HG03108 (cell line): ENCODE measurements around the gene TRIM73.
"Not testable (repeated sequence)": the region's sequence is repeated elsewhere in the genome, so short reads cannot be mapped to it uniquely, and the experiment has no call there.

Experiments used
- ATAC-seq: cut with Tn5 transposase; IDR thresholded peaks from one replicate; pipeline ENCODE4 v1.9.1; 2021; ENCODE audit warnings: moderate library complexity; ENCODE audit not compliant: unreplicated experiment

The TRIM73 gene

GRCh38 chr7:75415428-75415817, 20.0 kb downstream of the TRIM73 start:
- not testable (repeated sequence) for ATAC-seq

GRCh38 chr7:75415829-75416373, 20.5 kb downstream of the TRIM73 start:
- not testable (repeated sequence) for ATAC-seq

- ATAC-seq = not testable (repeated sequence)
Observed at GRCh38 chr7:75416787-75417186, 21.4 kb downstream of the TRIM73 start.

- ATAC-seq = not testable (repeated sequence)
Observed at GRCh38 chr7:75418292-75418858, 22.9 kb downstream of the TRIM73 start.

- ATAC-seq = not testable (repeated sequence)
Observed at GRCh38 chr7:75419210-75419609, 23.8 kb downstream of the TRIM73 start.

GRCh38 chr7:75419693-75420092, 24.3 kb downstream of the TRIM73 start:
- ATAC-seq = not testable (repeated sequence)

GRCh38 chr7:75420152-75420551, 24.7 kb downstream of the TRIM73 start:
- ATAC-seq = not testable (repeated sequence)

- not testable (repeated sequence) for ATAC-seq
Observed at GRCh38 chr7:75421798-75422710, 26.6 kb downstream of the TRIM73 start.

GRCh38 chr7:75423481-75423880, 28.1 kb downstream of the TRIM73 start:
- not testable (repeated sequence) for ATAC-seq

GRCh38 chr7:75439000-75439399, 43.6 kb downstream of the TRIM73 start:
- ATAC-seq = not testable (repeated sequence)

GRCh38 chr7:75442101-75442464, 46.7 kb downstream of the TRIM73 start:
- peak; percentile 38 for ATAC-seq

- ATAC-seq = peak; percentile 80
Observed at GRCh38 chr7:75442465-75443111, 47.2 kb downstream of the TRIM73 start.

- ATAC-seq = not testable (repeated sequence)
Observed at GRCh38 chr7:75449946-75450345, 54.5 kb downstream of the TRIM73 start.

GRCh38 chr7:75452494-75452955, 57.1 kb downstream of the TRIM73 start:
- ATAC-seq = peak; percentile 84
